IPS-11a (cell line): ENCODE measurements around the gene GNRHR.

Experiments
- H3K4me3 ChIP-seq: one replicate; pipeline ENCODE4 v1.5.1; 2013; ENCODE audit warnings: low read depth, low read length, control low read depth

Gene GNRHR

DNA sequence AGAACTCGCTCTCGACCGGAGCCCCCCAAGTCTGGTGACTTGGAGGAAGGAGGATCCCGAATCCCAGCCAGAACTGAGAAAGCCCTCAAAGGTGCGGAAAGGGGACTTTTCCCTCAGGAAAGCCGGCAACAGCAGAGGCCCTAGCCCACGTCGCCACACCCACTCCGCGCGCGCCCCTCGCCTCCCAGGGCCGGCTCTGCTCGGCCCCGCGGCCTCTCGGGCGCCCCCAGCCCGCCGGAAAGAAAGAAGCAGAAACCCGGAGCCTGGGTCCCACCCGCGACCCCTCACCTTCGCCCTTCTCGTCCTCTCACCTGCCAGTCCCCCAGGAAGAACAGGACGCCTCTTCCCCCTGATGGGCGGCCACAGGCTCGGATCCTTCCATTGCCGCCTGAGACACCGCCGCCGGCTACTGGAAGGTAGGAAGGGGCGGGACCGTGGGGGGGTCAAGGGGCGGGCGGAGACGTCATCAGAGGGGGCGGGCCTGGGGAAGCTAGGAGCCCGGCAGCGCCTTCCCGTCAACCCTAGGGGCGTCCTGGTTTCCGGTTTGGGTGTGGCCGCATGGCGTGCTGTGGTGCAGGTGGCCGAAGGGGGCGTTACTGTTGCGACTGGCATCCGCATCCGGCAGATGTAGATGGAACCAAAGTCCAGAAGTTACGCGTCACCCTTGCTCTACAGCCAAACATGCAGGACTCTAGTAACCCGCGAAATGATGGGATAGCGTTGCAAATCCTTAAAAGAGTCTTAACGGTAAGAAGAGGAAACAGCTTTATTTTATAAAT is 53.3 kb downstream of the GNRHR start, which contains the start of gene UBA6:
UBA6 (minus strand) TSS at position 418 of the 779 bp plus-strand sequence; CDS start at position 382, 36 bp downstream.
- H3K4me3 ChIP-seq = peak within 1 kb of the TSS; percentile 85

GRCh38 chr4:67700116-67700737 is 54.0 kb downstream of the GNRHR start:
- peak overlapping the region; percentile 85 for H3K4me3 ChIP-seq

GRCh38 chr4:67699603-67700002 is 54.6 kb downstream of the GNRHR start:
- H3K4me3 ChIP-seq = peak overlapping the region; percentile 85

DNA sequence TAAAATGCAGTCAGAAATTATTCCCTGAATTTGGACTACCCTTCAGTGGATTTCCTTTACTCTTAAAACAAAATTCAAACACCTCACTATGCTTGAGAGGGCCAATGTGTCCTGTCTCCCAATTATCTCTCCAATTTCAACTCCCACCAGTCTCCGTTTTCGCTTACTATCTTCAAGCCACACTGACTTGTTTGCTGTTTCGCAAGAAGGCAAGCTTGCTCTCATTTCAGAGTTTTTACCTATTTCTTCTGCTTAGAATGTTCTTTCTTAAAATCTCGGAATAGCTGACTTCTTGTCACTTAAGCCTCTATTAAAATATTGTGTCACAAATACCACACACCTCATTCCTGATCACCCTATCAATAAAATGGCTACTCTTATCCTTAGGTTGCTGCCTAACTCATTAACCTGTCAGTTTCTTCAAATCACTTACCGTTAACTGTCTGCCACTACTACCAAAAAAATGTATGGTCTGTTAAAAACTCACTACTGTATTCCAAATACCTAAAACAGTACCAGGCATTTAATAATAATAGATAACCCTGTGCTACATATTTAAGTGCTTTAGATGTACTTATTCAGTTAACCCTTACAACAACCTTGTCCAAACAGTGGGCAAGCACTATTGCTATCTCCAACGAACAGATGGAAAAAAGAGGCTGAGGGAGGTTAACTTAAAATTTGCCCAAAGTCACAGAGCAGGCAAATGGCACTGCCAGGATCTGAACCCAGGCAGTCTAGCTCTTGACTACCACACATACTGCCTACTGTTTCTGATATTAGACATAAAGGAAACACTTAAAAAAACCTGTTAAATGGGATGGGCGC is 56.1 kb downstream of the GNRHR start:
- H3K4me3 ChIP-seq = no peak overlapping the region

GRCh38 chr4:67696061-67696460 is 58.1 kb downstream of the GNRHR start:
- H3K4me3 ChIP-seq = no peak overlapping the region

DNA sequence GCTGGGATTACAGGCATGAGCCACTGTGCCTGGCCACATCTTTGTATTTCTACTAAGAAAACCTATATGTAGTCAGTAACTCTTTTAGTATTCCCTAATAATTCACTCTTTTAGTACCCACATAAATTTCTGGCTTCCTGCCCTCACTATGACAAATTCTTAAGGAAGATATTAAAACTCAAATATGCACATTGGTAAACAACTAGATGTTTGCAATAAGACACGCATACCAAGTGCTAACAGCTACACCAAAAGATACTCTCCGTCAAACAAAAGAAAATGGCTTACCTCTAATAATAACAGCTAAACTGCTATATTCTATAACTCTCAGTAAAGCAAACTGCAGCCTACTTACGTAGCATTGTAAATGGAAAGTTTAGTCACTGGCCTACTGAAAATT is 59.5 kb downstream of the GNRHR start:
- H3K4me3 ChIP-seq = no peak overlapping the region

DNA sequence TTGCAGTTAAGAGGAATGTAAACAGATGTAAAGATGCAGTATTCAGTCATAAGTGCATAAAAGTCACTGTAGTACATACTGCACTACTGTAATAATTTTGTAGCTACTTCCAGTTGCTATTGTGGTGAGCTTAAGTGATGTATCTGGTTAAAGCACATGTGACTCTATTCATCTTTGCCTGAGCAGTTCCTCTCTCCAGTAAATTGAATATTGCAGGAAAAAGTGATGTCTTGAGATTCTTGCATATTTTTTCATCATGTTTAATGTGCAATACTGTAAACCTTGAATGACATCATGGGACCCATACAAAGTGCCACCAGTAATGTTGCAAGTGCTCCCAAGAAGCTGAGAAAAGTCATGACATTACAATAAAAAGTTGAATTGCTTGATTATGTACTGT is 62.9 kb downstream of the GNRHR start:
- no peak overlapping the region for H3K4me3 ChIP-seq
